ENCODE results near the gene CLINT1.

The CLINT1 gene

GRCh38 chr5:157858527-157859226, at the start of gene CLINT1:
Gene CLINT1 (minus strand): TSS chr5:157859145. CDS start chr5:157858970, 175 bp downstream.
- peaks cover 8% of the 10 kb centered on the region; the same call in 1 of the 2 replicates for H3K36me3 ChIP-seq (ENCODE audit: insufficient read depth, low read depth, low read length)
- peak within 1 kb of the TSS; percentile 99 for H3K4me3 ChIP-seq (ENCODE audit: low read length)
- peak within 1 kb of the TSS; percentile 95 for H3K9ac ChIP-seq (ENCODE audit: low read depth, low read length)
- peak within 1 kb of the TSS; percentile 79 for H3K27ac ChIP-seq (ENCODE audit: low read length)
- H3K9me3 ChIP-seq (ENCODE audit: insufficient read depth, low read depth, low read length) = no peaks in the 10 kb centered on the region
- no peaks in the 10 kb centered on the region for H3K27me3 ChIP-seq (ENCODE audit: insufficient read depth, low read length)
- H3K4me1 ChIP-seq (ENCODE audit: insufficient read depth, low read length) = peaks cover 19% of the 10 kb centered on the region

- peaks cover 9% of the 10 kb centered on the region; the same call in 1 of the 2 replicates for H3K4me1 ChIP-seq (ENCODE audit: insufficient read depth, low read length)
- H3K9ac ChIP-seq (ENCODE audit: low read depth, low read length) = no peak overlapping the region
- H3K27ac ChIP-seq (ENCODE audit: low read length) = no peak overlapping the region
- H3K27me3 ChIP-seq (ENCODE audit: insufficient read depth, low read length) = no peaks in the 10 kb centered on the region
- no peaks in the 10 kb centered on the region for H3K36me3 ChIP-seq (ENCODE audit: insufficient read depth, low read depth, low read length)
- no peak overlapping the region for H3K4me3 ChIP-seq (ENCODE audit: low read length)
- H3K9me3 ChIP-seq (ENCODE audit: insufficient read depth, low read depth, low read length) = no peaks in the 10 kb centered on the region
Observed at GRCh38 chr5:157908459-157908858, 49.5 kb upstream of the CLINT1 start.

DNA sequence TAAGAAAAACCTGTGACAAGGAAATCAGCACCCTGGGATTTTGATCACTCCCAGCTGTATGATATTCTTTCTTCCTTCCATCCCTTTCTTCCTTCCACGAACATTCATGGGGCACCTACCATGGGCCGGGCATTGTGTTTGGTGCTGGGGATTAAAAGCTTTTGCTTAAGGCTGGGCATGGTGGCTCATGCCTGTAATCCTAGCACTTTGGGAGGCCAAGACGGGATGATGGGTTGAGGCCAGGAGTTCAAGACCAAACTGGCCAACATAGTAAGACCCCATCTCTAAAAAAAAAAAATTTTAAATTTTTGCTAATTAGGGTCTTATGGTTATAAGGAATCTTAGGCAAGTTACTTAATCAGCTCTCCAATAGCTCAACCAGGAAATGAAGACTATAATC, 48.5 kb upstream of the CLINT1 start:
- no peak overlapping the region for H3K27ac ChIP-seq (ENCODE audit: low read length)
- no peak overlapping the region for H3K4me3 ChIP-seq (ENCODE audit: low read length)
- no peaks in the 10 kb centered on the region for H3K27me3 ChIP-seq (ENCODE audit: insufficient read depth, low read length)
- H3K9me3 ChIP-seq (ENCODE audit: insufficient read depth, low read depth, low read length) = no peaks in the 10 kb centered on the region
- no peak overlapping the region for H3K9ac ChIP-seq (ENCODE audit: low read depth, low read length)
- peaks cover 3% of the 10 kb centered on the region; the same call in 1 of the 2 replicates for H3K4me1 ChIP-seq (ENCODE audit: insufficient read depth, low read length)
- no peaks in the 10 kb centered on the region for H3K36me3 ChIP-seq (ENCODE audit: insufficient read depth, low read depth, low read length)

- Histone ChIP-seq H3K4me1 (ENCODE audit: insufficient read depth, low read length) (peaks cover 6% of the 10 kb centered on the region; the same call in 1 of the 2 replicates), H3K27me3 (ENCODE audit: insufficient read depth, low read length) (no peaks in the 10 kb centered on the region), H3K36me3 (ENCODE audit: insufficient read depth, low read depth, low read length) (no peaks in the 10 kb centered on the region), H3K4me3 (ENCODE audit: low read length) (no peak overlapping the region), H3K27ac (ENCODE audit: low read length) (no peak overlapping the region), H3K9ac (ENCODE audit: low read depth, low read length) (no peak overlapping the region), H3K9me3 (ENCODE audit: insufficient read depth, low read depth, low read length) (no peaks in the 10 kb centered on the region)
Observed at GRCh38 chr5:157903117-157903450, 44.1 kb upstream of the CLINT1 start.

GRCh38 chr5:157902449-157903116, 43.6 kb upstream of the CLINT1 start:
- peaks cover 5% of the 10 kb centered on the region; the same call in 1 of the 2 replicates for H3K4me1 ChIP-seq (ENCODE audit: insufficient read depth, low read length)
- no peaks in the 10 kb centered on the region for H3K9me3 ChIP-seq (ENCODE audit: insufficient read depth, low read depth, low read length)
- no peaks in the 10 kb centered on the region for H3K27me3 ChIP-seq (ENCODE audit: insufficient read depth, low read length)
- no peak overlapping the region for H3K9ac ChIP-seq (ENCODE audit: low read depth, low read length)
- H3K36me3 ChIP-seq (ENCODE audit: insufficient read depth, low read depth, low read length) = no peaks in the 10 kb centered on the region
- no peak overlapping the region for H3K27ac ChIP-seq (ENCODE audit: low read length)
- no peak overlapping the region for H3K4me3 ChIP-seq (ENCODE audit: low read length)

DNA sequence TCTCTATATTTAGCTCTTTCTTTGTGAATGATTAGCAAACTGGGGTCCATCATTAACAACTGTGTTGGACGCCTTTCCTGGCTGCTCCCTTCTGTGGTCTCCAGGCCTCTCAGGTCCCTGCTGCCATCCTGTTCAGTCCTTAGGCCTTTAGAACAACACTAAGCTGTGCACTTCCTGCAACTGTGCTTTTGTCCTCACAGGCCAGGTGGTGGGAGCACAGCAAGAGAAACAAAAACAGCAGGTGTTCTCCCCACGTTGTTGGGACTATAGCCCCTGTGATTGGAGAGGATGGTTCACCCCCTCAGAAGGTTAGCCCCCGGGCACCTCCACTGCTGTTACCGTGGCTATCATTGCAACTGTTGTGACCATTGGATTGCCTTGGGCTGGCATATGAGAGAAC, 41.7 kb upstream of the CLINT1 start:
- Histone ChIP-seq H3K27me3 (ENCODE audit: insufficient read depth, low read length) (no peaks in the 10 kb centered on the region), H3K4me1 (ENCODE audit: insufficient read depth, low read length) (peaks cover 5% of the 10 kb centered on the region; the same call in 1 of the 2 replicates), H3K4me3 (ENCODE audit: low read length) (no peak overlapping the region), H3K9me3 (ENCODE audit: insufficient read depth, low read depth, low read length) (no peaks in the 10 kb centered on the region), H3K27ac (ENCODE audit: low read length) (no peak overlapping the region), H3K9ac (ENCODE audit: low read depth, low read length) (no peak overlapping the region), H3K36me3 (ENCODE audit: insufficient read depth, low read depth, low read length) (no peaks in the 10 kb centered on the region)

GRCh38 chr5:157893611-157894010, 34.7 kb upstream of the CLINT1 start:
- no peaks in the 10 kb centered on the region for H3K4me1 ChIP-seq (ENCODE audit: insufficient read depth, low read length)
- no peaks in the 10 kb centered on the region for H3K27me3 ChIP-seq (ENCODE audit: insufficient read depth, low read length)
- no peak overlapping the region for H3K27ac ChIP-seq (ENCODE audit: low read length)
- no peak overlapping the region for H3K9ac ChIP-seq (ENCODE audit: low read depth, low read length)
- no peaks in the 10 kb centered on the region for H3K36me3 ChIP-seq (ENCODE audit: insufficient read depth, low read depth, low read length)
- no peak overlapping the region for H3K4me3 ChIP-seq (ENCODE audit: low read length)
- H3K9me3 ChIP-seq (ENCODE audit: insufficient read depth, low read depth, low read length) = no peaks in the 10 kb centered on the region

DNA sequence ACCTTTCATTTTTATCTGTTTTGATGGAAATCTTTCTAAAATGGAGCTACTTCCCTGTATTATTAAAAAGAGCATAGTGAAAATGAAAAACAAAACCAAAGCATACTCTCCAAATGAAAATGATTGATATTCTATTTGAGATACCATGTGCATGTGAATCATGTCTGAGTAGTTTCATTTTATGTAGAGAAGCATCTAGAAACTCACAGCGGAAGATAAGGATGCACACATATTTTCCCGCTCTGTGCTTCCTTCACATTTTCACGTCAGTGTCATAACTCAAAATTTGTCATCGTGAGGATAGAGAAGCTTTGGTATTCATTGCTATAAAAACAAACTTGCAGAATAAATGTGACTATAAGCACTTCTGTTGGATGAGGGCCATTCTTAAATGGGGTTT, 34.0 kb upstream of the CLINT1 start:
- no peaks in the 10 kb centered on the region for H3K4me1 ChIP-seq (ENCODE audit: insufficient read depth, low read length)
- H3K36me3 ChIP-seq (ENCODE audit: insufficient read depth, low read depth, low read length) = no peaks in the 10 kb centered on the region
- H3K9me3 ChIP-seq (ENCODE audit: insufficient read depth, low read depth, low read length) = no peaks in the 10 kb centered on the region
- no peaks in the 10 kb centered on the region for H3K27me3 ChIP-seq (ENCODE audit: insufficient read depth, low read length)
- H3K27ac ChIP-seq (ENCODE audit: low read length) = no peak overlapping the region
- H3K4me3 ChIP-seq (ENCODE audit: low read length) = no peak overlapping the region
- H3K9ac ChIP-seq (ENCODE audit: low read depth, low read length) = no peak overlapping the region

DNA sequence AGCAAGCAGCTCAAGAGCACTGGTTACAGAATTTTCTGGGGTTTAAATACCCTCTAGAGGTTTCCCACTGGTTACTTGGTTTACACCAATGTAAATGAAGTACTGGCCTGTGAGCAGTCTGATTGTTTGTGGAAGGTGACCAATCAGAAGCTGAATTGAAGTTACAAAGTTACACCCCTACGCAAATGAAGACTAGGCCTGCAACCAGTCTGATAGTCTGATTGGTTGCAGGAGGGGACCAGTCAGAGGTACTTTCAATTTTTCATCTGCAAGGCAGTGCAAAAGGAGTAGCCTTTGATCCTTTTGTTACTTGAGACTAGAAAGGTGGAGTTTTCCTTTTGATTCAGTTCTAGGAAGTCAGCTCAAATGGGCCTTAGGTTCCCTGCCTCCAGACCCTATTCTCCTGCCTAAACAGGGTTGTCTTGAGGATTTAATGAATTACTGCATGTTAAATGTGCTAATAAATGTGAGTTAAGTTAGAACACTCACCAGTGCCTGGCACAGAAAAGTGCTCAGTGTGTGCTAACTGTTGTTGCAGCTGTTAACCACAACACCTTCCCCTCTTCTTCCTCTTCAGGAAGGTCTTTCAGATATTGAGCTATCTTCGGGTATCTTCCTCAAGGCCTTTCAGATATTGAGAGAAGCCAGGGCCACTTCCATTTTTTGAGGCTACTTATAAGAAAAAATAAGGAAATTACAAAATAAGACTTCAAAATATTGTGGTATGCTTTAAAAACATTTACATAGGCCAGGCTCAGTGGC, 32.1 kb upstream of the CLINT1 start:
- Histone ChIP-seq H3K27me3 (ENCODE audit: insufficient read depth, low read length) (no peaks in the 10 kb centered on the region), H3K4me1 (ENCODE audit: insufficient read depth, low read length) (no peaks in the 10 kb centered on the region), H3K9me3 (ENCODE audit: insufficient read depth, low read depth, low read length) (peaks cover 3% of the 10 kb centered on the region; the same call in 1 of the 2 replicates), H3K9ac (ENCODE audit: low read depth, low read length) (no peak overlapping the region), H3K27ac (ENCODE audit: low read length) (no peak overlapping the region), H3K4me3 (ENCODE audit: low read length) (no peak overlapping the region), H3K36me3 (ENCODE audit: insufficient read depth, low read depth, low read length) (no peaks in the 10 kb centered on the region)

- peaks cover 3% of the 10 kb centered on the region; the same call in 1 of the 2 replicates for H3K9me3 ChIP-seq (ENCODE audit: insufficient read depth, low read depth, low read length)
- H3K9ac ChIP-seq (ENCODE audit: low read depth, low read length) = no peak overlapping the region
- H3K4me3 ChIP-seq (ENCODE audit: low read length) = no peak overlapping the region
- no peaks in the 10 kb centered on the region for H3K4me1 ChIP-seq (ENCODE audit: insufficient read depth, low read length)
- no peak overlapping the region for H3K27ac ChIP-seq (ENCODE audit: low read length)
- no peaks in the 10 kb centered on the region for H3K36me3 ChIP-seq (ENCODE audit: insufficient read depth, low read depth, low read length)
- H3K27me3 ChIP-seq (ENCODE audit: insufficient read depth, low read length) = no peaks in the 10 kb centered on the region
Observed at GRCh38 chr5:157888814-157889532, 30.0 kb upstream of the CLINT1 start.

GRCh38 chr5:157886796-157887380, 27.9 kb upstream of the CLINT1 start:
- peaks cover 3% of the 10 kb centered on the region; the same call in 1 of the 2 replicates for H3K4me1 ChIP-seq (ENCODE audit: insufficient read depth, low read length)
- no peak overlapping the region for H3K4me3 ChIP-seq (ENCODE audit: low read length)

More at GRCh38 chr5:157886796-157887380, 27.9 kb upstream of the CLINT1 start:
- Histone ChIP-seq H3K27ac (ENCODE audit: low read length) (no peak overlapping the region), H3K9ac (ENCODE audit: low read depth, low read length) (no peak overlapping the region), H3K36me3 (ENCODE audit: insufficient read depth, low read depth, low read length) (no peaks in the 10 kb centered on the region), H3K27me3 (ENCODE audit: insufficient read depth, low read length) (no peaks in the 10 kb centered on the region), H3K9me3 (ENCODE audit: insufficient read depth, low read depth, low read length) (peaks cover 3% of the 10 kb centered on the region; the same call in 1 of the 2 replicates)
